Keratinocyte (primary cell): ENCODE measurements around the gene GPSM1.

Source experiments
- CTCF ChIP-seq, 3 experiments: IDR thresholded peaks in 1 of 3; conservative IDR thresholded peaks in 1 of 3; optimal IDR thresholded peaks in 1 of 3; 2 replicates in 2 of 3; 3 replicates in 1 of 3; pipeline versions ENCODE3 to v1.5.1; 2011; ENCODE audit warnings: low read length in 3 of 3, mild to moderate bottlenecking in 3 of 3, moderate library complexity in 2 of 3, control low read depth in 1 of 3, inconsistent platforms in 1 of 3; ENCODE audit not compliant: insufficient read depth in 2 of 3; ENCODE audit errors: extremely low read depth in 1 of 3
- EZH2 ChIP-seq: IDR thresholded peaks from one replicate; pipeline ENCODE4 v1.6.1; 2012; ENCODE audit warnings: inconsistent platforms, mild to moderate bottlenecking, low read length, moderate library complexity

- TF ChIP-seq CTCF (optimal IDR thresholded peaks at IDR 0.05 in 1 of 3, IDR thresholded peaks at IDR 0.05 in 1 of 3, conservative IDR thresholded peaks at IDR 0.05 in 1 of 3; ENCODE audit: extremely low read depth in 1 of 3, insufficient read depth in 2 of 3, low read length in 3 of 3), result no peak
- no peak for TF ChIP-seq EZH2
These were observed 58.7 kb downstream of the GPSM1 start for GRCh38 chr9:136386018-136386417.
